GM18498 (cell line): ENCODE results near the gene VWA8.
A peak's percentile ranks its signal among the peaks of the same experiment; 100 is the strongest.

Experiments used
- ATAC-seq: cut with Tn5 transposase; IDR thresholded peaks from one replicate; pipeline ENCODE4 v1.9.1; 2021; ENCODE audit warnings: mild to moderate bottlenecking, moderate library complexity; ENCODE audit not compliant: unreplicated experiment

Gene VWA8

DNA sequence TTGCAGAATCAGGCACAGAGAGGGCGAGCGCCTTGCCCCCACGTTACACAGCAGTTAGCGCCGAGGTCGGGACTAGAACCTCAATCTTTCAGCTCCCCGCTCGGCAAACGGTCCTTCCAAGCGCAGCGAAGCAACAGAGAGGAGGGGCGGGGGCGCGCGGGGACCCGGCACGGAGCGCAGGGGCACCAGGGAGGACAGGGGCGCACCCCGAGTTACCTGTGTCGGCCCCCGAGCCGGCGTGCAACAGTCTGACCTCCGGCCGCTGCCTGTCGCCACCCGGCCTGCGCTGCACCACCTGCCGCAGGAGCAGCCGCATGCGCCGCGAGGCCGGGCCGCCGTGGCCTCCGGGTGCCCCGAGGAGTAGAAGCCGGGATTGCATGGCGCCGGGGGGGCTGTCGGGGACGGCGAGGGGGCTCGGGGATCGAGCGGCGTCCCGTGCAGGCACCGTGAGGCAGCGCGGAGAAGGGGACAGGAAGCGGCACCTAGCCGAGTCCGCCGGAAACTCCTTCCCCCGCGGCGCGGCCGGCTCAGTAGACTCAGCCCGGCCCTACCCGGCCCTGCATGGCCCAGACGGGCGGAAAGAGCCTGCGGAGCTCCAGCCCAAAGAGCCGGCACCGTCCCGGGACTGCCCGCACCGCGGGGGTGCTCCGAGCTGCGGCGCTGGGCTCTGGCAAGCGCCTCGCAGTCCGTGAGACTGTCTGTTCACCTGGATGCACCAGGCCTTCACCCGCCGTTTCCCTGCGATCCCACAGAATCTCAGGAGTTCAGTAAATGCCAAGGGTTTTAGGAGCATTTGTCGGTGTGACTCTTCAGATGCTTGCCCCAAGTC, at the start of gene VWA8:
TSS of gene VWA8 (minus strand) at position 473 of the 829 bp plus-strand sequence. CDS start at position 379, 94 bp downstream.
- peak; percentile 93 for ATAC-seq

DNA sequence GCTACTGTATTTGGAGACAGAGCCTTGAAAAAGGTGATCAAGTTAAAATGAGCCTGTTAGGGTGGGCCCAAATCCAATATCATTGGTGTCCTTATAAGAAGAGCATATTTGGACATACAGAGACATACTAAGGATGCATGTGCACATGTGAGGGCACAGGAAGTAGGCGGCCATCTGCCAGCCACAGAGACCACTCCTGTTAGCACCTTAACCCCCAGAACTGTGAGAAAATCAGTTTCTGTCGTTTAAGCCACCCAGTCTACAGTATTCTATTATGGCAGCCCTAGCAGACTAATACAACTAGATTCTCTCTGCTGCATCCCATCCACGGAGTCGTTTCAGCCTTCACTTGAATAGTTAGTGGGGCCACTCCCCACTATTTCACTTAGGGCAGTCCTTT, 48.1 kb upstream of the VWA8 start:
- ATAC-seq: no peak

DNA sequence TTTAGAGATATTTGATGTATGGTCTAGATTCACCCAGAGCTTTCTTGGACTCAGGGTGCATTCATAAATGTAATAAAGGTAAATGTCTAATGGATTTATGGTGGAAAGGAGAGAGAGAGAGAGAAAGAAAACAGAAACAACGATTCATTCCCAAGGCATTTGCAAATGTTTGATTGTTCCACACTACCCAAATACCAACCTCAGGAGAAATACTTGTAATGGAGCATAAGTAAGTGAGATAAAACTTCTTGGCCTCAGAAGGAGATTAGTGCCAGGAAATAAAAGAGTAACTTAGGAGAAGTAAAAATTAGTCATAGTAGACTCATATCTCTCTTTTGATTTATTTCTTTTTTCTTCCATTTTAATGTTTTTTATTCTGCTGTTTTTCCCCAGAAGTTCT, 46.9 kb upstream of the VWA8 start:
- no peak for ATAC-seq

DNA sequence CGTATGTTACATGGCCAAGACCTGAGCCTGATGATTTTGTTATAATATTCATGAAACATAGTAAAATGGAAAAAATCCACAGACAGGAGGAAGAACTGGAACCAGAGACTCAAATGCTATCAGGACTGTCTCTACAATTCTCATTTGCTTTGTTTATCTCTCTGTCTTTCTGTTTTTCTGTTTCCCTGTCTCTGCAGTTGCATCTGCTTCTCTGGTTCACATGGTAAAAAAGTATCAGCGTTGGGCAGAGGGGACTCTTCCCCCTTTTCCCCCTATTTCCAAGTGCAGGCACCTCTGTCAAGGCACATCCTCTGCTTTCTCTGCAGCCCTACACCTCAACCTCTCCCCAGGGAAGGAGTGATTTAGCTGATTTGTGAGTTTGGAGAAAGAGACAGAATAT, 41.2 kb upstream of the VWA8 start:
- ATAC-seq: no peak

DNA sequence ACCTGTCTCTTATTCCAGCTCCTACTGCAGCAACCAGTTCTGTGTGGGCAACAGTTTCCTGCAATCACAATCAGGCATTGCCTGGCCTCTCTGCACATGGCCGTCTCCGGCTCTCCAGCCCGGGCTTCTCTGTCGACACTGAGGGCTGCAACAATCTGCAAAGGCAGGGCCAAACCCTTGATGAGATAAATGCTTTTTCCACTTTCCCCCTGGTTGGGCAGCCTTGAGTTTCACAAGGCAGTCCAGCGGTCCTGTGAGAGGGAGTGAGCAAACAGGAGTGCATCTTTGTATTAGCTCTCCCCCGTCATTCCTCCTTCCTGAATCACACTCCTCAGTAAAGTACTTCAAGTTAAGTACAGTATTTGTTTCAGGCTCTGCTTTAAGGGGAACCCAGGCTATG, 40.7 kb upstream of the VWA8 start:
- no peak for ATAC-seq

DNA sequence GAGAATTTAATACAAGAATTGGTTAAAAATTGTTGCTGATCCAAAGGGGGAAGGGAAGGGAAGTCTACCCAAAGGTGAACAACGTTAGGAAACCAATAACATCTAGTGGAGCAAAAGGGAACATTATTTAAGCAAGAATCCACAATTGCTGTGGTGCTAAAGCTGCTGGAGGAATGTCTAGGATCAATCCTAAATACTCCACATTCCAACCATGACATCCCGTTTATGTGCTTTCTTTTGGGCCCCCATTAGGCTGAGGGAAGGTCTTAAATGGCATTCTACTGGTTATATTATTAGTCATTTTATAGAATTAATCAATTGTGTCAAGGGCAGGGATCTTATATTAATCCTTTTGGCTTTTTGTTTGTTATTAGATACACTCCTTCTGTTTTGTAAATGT, 39.9 kb upstream of the VWA8 start:
- no peak for ATAC-seq

DNA sequence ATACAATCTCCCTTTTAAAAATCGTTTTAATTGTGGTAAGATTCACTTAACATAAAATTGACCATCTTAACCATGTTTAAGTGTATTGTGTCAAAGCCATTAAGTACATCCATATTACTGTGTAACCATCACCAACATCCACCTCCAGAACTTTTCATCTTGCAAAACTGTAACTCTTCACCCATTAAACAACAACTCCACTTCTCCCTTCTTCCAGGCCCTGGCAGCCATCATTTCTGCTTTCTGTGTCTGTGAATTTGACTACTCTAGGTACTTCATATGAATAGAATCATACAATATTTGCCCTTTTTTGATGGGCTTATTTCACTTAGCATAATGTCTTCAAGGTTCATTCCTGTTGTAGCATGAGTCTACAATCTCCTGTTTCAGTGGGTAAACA, 36.5 kb upstream of the VWA8 start:
- ATAC-seq: no peak

DNA sequence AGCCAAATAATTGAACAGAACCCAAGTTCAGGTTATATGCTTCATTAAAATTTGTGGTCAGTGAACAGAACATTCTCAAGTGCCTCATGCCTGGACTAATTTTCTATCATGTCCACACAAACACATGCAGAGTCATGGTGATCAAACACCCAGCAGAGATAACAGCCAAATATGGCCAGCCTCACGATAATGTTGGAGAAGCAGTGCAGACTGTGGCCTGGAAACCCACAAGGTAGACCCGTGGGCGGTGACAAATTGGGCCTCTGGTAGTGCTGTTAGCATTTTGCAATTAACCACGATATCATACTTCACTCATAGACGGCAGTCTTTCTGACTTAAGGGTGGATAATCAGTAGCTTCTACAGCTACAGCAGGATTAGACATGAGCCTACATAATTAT, 35.0 kb upstream of the VWA8 start:
- ATAC-seq: no peak

DNA sequence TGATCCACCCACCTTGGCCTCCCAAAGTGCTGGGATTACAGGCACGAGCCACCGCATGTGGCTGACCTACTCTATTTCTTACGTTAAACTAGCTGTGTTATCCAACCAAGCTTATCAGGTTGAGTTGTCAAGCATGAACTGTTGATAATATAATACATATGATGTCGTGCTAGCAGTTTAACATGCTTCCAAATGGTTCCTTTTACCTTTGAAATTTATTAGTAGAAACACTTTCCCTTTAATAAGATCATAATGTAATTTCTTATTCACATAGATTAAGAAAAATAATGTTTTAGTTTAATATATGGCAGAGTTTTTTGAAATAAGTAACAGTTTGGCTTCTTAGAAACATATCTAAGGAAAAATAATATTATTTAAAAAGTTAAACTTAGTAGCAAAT, 34.4 kb upstream of the VWA8 start:
- no peak for ATAC-seq

DNA sequence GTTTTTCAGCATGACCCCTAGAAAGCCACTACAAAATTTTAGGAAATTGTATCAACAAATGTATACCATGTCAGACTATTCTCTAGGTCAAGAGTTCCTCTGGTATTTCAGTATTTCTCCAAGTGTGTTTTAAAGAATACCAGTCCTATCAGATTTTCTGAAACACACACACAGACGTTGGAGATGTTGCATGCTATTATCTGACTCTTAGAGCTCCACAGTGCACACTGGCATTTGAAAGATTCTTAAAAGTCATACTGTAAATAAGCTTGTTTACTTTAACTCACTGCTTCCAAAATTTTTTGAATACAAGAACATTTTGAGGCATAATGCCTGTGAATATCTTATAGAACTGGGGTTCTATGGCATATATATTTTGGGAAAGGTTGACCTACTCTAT, 33.8 kb upstream of the VWA8 start:
- no peak for ATAC-seq

DNA sequence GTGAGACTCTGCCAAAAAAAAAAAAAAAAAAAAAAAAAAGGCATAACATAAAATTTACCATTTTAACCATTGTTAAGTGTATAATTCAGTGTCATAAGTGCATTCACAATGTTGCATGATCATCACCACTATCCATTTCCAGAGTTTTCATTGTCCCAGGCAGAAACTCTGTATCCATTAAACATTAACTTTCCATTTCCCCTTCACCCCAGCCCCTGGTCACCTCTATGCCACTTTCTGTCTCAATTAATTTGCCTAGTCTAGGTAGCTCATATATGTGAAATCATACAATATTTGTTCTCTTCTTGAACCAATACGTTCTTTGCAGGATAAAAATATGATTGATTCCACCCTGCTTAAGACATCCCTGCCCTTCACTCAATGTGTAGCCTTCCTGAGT, 31.0 kb upstream of the VWA8 start:
- ATAC-seq: no peak

DNA sequence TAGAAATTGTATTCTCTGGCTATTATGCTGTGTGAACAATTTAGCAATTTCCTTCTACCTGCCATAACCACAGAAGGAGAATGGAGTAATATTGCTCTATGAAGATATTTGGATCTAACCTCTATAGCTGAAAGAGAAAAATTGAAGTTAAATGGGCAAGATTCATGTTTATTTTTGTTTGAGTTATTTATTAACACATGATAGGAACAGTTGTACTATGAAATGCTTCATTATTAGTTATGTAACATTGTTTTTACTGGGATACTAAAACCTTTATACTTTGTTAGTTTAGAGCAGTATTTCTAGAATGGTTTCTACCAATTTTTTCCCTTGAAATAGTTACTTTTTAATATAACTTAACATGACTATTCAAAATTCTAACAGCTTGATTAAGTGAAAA, 27.3 kb upstream of the VWA8 start:
- no peak for ATAC-seq

DNA sequence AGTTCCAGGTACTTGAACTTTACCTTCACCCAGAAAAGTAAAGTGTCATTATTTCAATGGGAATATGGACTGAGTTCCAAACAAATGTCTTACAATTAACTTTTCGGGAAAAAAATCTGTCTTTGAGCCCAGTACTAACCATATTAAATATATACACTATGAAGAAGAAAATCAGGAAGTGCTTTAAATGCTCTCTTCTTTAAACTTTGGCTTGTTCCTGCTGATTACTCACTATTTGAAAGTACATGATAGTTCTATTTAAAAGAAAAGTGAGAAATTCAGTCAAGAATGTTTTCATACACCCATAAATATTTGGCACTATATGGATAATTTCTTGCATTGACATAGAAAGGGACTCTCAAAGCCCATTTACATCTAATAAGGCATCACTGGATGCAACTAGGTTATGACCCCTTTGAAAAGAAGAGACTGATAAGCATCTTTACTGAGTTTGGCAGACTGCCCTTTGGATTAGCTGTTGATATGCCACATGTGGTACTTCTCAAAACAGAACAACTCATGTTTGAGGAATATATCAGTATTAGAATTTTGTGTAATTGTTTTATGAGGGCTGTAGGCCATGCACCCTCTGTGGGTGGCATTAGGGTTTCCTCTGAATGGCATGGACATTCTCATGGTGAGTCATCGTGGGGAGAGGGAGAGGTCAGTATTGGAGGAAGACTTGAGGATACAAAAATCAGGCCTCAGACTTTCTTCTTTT, 25.0 kb upstream of the VWA8 start:
- ATAC-seq: no peak

DNA sequence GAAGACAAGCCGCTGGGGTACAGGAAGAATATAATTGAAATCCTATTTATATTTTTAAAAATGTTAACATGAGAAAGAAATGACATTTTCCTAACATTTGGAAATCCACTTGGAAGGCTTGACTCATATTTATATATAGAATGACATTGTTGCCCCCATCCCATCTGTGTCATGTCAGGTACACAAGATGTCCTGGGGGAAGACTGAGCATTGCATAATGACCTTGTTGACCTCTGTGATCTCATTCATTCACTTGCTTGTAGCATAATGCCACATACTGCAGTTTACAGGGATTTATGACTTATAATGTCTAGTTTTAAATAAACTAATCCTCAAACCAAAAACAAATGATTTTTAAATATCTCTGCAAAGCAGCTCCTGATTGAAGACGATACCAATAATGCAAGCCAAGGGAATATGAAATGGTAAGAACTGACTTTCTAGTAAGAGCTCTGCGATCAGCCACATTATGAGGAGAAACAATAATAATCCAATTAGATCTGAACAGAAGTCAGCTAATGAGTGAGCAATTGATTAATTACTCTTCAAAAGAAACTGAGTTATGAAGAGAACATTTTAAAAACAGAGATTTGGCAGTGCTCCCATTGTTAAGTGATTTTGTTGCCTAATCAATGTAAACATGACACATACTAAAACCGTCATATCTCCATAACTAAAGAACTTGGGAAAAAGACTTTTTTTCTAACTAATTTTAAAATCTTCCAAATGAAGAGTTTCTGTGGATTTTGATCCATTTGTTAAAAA, 21.2 kb upstream of the VWA8 start:
- no peak for ATAC-seq

DNA sequence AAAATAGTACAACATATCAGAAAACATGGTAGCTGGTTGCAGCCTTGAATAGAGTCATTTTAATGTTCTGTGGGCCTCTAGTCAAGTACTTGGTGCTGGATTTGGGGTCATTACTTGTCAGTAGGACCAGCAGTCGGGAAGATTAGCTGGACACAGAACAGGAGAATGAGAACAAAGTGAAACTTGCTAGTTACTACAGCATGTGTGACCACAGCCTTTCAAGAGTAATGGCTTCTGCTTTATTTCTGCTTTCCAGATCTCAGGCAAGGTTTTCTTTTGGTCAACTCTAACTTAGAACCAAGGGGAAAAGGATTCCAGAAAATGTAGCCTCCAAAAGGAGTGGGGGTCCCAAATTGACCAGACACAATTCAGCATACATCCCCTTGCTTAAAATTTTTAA, 17.1 kb upstream of the VWA8 start:
- ATAC-seq: no peak

DNA sequence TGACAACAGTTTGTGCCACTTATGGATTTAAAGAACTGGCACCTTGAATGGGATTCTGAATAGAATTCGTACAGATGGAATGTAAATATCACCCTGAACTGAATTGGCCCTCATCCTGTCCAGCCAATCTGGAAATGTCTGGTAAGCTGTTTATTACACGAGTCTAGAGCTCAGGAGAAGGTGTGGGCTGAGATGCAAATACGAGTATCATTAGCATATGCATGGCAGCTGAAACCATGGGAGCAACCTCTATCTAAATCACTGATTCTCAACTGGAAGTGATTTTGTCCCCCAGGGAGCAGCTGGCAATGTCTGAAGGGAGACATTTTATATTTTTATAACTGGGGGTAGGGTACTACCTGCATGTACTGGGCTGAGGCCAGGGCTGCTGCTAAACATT, 15.6 kb upstream of the VWA8 start:
- no peak for ATAC-seq

DNA sequence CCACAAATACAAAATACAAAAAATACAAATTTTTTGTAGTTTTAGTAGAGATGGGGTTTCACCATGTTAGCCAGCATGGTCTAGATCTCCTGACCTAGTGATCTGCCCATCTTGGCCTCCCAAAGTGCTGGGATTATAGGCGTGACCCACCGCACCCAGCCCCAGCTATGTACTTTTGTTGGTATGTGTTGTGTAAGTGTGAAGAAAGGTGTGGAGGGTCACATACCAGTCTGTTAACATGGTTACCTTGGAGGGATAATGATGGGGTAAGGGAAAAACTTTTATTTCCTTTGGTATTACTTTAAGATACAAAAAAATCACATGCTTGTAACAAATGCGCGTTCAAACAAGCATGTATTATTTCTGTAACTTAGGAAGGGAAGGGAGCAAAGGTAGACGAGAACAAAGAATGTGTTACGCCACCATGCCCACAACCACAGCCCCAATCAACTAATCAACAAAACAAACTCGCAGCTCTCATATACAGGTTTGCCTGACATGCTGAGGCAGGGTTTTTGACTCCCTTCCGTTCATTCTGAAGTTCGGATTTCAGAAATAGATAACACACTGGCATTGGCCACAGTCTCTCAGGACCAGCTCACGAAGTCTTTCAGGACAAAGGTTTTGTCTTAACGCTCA, 13.5 kb upstream of the VWA8 start:
- no peak for ATAC-seq

DNA sequence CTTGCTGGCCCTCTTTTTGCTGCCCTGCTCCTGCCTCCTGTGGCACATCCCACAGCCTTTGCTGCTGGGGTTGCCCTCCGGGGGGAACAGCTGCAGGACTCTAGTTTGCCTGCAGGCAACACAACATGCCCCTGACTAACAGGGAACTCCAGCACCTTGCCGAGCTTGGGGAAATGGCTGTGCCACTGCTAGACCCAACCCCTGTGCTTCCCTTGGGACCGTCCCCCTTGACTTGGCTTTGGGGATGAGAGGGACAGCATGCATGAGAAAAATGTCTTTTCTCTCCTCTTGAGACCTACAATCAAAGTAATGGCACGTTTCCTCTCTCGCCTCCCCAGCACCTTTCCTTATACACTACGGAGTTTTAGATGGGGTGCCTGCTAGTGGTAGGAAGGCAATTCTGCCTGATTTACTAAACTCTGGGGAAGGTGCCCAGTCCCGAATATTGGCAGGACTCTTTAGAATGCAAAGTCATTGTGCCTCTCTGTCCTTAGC, 12.4 kb upstream of the VWA8 start:
- ATAC-seq: no peak

DNA sequence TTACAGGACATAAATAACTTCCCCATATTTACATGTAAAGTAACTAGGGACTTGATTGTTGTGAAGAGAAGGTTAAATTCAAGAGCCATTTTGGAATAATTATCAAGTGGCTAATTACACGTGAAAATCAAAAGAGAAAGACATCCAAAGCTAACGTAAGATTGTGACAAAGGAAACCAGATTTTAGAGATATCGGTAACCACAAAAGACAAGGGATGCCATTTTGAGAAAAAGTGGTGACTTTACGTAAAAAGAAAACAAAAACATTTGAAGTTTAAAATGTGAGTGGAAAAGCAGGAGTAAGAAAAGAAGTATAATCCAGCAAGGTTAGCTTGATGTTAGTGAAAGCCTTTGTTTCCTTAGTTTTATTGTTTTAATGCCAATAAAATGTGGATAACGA, 10.9 kb upstream of the VWA8 start:
- no peak for ATAC-seq

DNA sequence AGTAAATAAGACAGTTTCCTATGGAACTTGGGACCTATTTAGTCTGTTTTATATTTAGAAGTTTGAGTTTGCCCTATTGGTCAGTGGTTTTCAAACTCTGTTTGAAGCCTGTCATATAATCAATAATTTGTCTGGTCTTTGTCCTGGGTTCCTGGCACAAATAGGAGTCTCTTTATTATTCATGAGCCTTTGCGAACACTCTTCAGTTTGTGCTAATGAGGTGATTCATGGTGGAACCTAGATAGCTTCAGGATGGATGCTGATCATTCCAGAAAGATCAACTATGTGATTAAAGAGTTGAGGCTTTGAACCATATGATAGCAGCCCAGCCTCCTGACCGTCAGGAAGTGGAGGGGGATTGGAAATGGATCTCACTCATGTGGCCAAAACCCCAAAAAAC, 10.0 kb upstream of the VWA8 start:
- no peak for ATAC-seq

DNA sequence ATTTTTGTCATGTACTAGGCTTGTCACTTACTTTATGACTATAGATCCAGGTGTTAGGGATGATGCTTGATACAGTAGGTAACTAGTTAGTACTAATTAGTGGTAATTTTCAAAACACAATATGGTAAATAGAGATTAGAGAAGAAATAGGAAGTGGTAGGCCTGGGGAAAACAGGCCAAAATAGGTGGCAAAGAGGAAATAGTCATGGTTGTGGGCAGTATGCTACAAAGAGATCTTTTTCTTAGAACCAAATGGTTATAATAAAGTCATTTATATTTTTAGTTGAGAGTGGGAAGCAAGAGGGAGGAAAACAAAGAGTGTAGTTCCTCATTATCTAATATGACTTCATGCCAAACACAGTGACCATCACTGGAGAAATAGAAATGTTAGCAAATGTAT, 9.1 kb upstream of the VWA8 start:
- ATAC-seq: no peak
